ENCODE measurements around the gene CTCF. TPM values are rescaled to one million over a fixed set of nuclear protein-coding genes. Genes with fewer than 3 reads are reported as not detected.

CTCF gene
- total and polyA plus RNA-seq, 10 of the 15 experiments (the other 5 are each of a cell fraction or from before 2014, with no cell fraction given): 9.1 to 55.0 (median 41.8) TPM

DNA sequence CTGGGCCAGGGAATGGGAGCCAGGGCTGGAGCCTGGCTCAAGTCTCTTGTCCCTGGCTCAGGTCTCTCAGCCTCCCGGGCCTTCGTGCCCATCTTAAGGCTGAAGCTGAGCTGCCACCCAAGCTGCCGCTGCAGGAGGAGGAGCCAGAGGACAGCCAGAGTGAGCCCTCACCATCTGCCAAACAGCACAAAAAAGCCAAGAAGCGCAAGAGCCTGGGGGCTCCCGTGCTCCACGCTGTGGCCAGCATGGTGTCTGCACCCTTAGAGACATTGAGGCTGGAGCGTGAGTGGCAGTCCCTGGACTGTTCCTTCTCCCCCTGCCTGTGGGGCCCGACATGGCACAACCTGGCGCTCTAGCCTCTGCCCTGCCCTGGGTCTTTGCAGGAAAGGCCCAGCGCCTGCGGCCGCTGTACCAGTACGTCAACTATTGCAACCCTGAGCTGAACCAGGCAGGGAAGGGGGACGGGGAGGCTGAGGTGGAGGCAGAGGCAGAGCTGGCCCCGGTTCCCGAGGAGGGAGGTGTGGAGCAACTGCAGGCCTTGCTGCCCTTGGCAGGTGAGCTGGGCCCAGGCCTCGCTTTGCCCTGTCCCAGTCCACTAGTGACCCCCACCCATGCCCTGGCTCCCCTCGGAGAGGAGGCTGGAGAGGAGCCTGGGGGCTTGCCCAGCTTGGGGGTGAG, 105.6 kb downstream of the CTCF start (continued):
- TF ChIP-seq ZNF217 (IDR thresholded peaks at IDR 0.05) (no peak), NFYA (IDR thresholded peaks at IDR 0.05; ENCODE audit: borderline replicate concordance, low read depth, low read length) (no peak), BRCA1 (IDR thresholded peaks at IDR 0.05; ENCODE audit: low read depth, low read length) (no peak), ESRRA (IDR thresholded peaks at IDR 0.05; ENCODE audit: low read length) (no peak), SPI1 (IDR thresholded peaks at IDR 0.05; ENCODE audit: borderline replicate concordance, insufficient read depth, low read depth, low read length) (no peak), NR2C2 (IDR thresholded peaks at IDR 0.05; ENCODE audit: borderline replicate concordance, control insufficient read depth, insufficient read length, low read depth) (no peak), CUX1 (IDR thresholded peaks at IDR 0.05; ENCODE audit: insufficient replicate concordance, low read depth, low read length) (no peak), IRF5 (IDR thresholded peaks at IDR 0.05; ENCODE audit: borderline replicate concordance) (no peak), POLR2A (IDR thresholded peaks at IDR 0.05; ENCODE audit: low read depth, low read length) (no peak), CREB1 (IDR thresholded peaks at IDR 0.05; ENCODE audit: low read depth) (no peak), STAT3 (IDR thresholded peaks at IDR 0.05; ENCODE audit: low read depth, low read length) (no peak), JUNB (IDR thresholded peaks at IDR 0.05) (no peak), PML (IDR thresholded peaks at IDR 0.05; ENCODE audit: low read length) (no peak), POLR2AphosphoS2 (IDR thresholded peaks at IDR 0.05; ENCODE audit: low read depth, low read length) (no peak), SIN3A (IDR thresholded peaks at IDR 0.05; ENCODE audit: low read depth, low read length) (no peak), CEBPB (IDR thresholded peaks at IDR 0.05; ENCODE audit: borderline replicate concordance in 1 of 2, low read depth in 2 of 2, low read length in 2 of 2) (no peak), JUND (IDR thresholded peaks at IDR 0.05; ENCODE audit: low read depth, low read length) (no peak), ZNF24 (IDR thresholded peaks at IDR 0.05) (no peak), HDAC2 (IDR thresholded peaks at IDR 0.05) (no peak), BACH1 (IDR thresholded peaks at IDR 0.05; ENCODE audit: borderline replicate concordance) (no peak), SMC3 (IDR thresholded peaks at IDR 0.05; ENCODE audit: borderline replicate concordance, low read length) (peak; percentile 95), PBX3 (IDR thresholded peaks at IDR 0.05; ENCODE audit: insufficient replicate concordance, low read depth, low read length) (peak; percentile 86)
- TF ChIP-seq, protein P1, sequence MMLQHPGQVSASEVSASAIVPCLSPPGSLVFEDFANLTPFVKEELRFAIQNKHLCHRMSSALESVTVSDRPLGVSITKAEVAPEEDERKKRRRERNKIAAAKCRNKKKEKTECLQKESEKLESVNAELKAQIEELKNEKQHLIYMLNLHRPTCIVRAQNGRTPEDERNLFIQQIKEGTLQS (IDR thresholded peaks at IDR 0.05; ENCODE audit: borderline replicate concordance, extremely low read depth, low read depth, low read length): no peak
